NCI-H82 treated with DMSO at 0.1 percent for 48 hours (cell line): ENCODE measurements around the gene CDIPT.
A peak's percentile ranks its signal among the peaks of the same experiment; 100 is the strongest.
"Not testable (repeated sequence)": the region's sequence is repeated elsewhere in the genome, so short reads cannot be mapped to it uniquely, and the experiment has no call there.

ENCODE experiments used
- DNase-seq: peaks from one replicate; lab custom pipeline; 2025; ENCODE audit not compliant: unreplicated experiment; lab: John Stamatoyannopoulos, UW

The CDIPT gene

GRCh38 chr16:29833219-29833618 is 29.8 kb downstream of the CDIPT start:
- not testable (repeated sequence) for DNase-seq

GRCh38 chr16:29831490-29831889 is 31.5 kb downstream of the CDIPT start:
- no peak for DNase-seq

GRCh38 chr16:29830774-29831173 is 32.3 kb downstream of the CDIPT start:
- DNase-seq, result no peak

- no peak for DNase-seq
These were observed 36.7 kb downstream of the CDIPT start for GRCh38 chr16:29826342-29826695.

- peak; percentile 91 for DNase-seq
These were observed 37.6 kb downstream of the CDIPT start for GRCh38 chr16:29825145-29826044.

DNA sequence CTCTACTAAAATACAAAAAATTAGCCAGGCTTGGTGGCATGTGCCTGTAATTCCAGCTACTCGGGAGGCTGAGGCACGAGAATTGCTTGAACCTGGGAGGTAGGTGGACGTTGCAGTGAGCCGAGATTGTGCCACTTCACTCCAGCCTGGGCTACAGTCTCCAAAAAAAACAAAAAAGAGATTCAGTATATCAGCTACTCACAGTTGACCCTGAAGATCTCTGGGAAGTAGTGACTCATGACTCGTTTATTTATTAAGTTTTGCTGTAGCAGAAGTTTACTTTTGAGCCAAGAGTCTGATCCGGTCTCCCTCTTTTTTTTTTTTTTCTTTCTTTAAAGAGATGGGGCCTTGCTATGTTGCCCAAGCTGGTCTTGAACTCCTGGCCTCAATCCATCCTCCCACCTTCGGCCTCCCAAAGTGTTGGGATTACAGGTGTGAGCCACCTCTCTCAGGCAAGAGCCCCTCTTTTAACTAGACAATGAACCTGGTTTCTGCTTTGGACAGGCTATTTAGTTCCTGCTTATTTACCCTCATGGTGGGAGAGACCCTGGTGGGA is 38.4 kb downstream of the CDIPT start:
- no peak for DNase-seq

DNA sequence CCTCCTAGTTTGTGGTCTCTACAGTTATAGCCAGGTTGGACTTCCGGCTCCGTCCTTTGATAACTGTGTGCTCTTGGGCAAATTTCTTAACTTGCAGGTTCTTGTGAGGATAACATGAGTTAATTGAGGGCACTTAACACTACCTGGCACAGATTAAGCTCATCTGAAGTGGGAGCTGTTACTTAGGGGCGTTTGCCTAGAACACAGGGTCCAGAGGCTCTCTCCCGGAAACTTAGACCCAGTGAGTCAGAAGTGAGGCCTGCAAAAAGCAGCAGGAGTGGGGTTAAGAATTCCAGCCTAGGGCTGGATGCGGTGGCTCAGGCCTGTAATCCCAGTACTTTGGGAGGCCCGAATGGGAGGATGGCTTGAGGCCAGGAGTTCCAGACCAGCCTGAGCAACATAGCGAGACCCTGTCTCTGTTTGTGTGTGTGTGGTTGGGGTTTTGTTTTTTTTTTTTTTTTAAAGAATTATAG is 41.3 kb downstream of the CDIPT start:
- no peak for DNase-seq

DNA sequence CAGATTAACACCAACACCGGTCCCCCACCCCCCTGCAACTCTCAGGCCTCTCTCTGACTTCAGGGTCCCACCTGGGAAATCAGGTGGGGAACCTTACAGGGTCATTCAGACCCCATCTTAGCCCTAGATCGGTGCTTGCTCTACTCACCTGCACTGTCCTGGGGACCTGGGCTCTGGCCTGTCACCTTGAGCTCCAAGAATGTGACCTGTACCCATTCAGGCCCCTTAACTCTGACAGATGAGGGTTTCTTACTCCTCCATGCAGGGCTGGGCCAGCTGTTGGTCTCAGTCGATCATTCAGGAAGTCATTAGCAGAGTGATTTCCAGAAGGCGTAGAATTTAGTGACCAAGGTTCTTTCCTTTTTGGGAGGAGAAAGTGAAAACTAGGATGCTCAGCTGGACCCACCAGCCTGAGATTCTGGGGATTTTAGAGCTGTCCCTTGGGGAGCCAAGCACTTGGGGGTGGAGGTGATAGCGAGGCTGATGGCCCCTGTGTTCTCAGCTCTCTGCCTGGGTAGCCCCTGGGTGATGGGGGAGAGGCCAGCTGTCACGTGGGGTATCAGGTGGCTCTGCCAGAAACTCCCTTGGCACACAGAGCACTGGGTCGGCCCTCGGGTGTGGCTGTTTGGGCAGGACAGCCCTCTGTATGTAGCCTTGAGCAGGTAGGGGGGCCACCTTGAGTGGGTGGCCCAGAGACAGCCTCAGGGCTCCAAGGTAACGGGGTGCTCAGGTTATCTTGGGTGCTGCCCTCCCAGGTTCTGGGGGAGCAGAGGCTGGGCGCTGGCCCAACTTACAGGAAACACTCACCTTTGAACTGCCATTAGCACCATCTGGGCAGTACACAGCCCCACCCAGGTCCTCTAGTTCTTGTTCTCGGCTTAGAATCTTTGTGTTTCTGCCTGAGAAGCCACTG is 42.0 kb downstream of the CDIPT start:
- DNase-seq, result no peak

DNA sequence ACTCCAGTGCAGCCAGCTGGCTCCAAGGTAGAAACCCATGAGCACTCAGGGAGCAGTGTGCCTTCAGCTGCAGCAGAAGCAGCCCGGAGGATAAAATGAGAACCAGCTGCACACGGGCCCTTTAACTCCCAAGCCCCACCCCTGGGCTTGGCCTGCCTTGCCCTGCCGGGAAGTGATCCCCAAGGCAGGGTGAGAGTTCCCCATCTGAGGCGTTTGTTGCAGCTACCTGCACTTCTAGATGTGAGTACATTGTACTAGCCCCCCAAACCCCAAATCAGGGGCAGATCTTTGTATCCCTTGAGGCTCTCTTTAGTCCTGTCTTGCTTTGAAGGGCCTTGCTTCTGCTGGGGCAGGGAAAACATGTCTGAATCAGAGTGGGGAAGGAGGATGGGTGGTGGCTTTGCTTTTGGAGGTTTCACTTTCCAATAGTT is 42.7 kb downstream of the CDIPT start, which contains the start of gene MVP:
MVP (plus strand) TSS at position 192 of the 431 bp plus-strand sequence. CDS start 10,088 bp downstream, outside the sequence.
- DNase-seq, result no peak

- DNase-seq, result no peak
These were observed 43.5 kb downstream of the CDIPT start for GRCh38 chr16:29819506-29819905.

DNA sequence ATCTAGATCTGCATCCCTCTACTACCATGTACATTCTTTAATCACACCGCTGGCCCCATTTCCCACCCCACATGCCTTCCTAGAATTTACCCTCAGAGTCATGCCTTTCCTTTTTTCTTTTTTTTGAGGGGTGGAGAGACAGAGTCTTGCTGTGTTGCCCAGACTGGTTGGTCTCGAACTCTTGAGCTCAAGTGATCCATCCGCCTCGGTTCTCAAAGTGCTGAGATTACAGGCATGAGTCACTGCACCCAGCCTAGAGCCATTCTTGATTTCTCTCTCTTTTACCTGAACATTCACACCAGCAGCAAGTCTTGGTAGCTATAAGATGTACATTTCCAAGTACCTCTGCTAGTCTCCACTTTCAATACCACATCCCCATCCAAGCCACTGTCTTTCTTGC is 44.9 kb downstream of the CDIPT start:
- DNase-seq, result no peak

- no peak for DNase-seq
These were observed 46.2 kb downstream of the CDIPT start for GRCh38 chr16:29816694-29817441.

DNA sequence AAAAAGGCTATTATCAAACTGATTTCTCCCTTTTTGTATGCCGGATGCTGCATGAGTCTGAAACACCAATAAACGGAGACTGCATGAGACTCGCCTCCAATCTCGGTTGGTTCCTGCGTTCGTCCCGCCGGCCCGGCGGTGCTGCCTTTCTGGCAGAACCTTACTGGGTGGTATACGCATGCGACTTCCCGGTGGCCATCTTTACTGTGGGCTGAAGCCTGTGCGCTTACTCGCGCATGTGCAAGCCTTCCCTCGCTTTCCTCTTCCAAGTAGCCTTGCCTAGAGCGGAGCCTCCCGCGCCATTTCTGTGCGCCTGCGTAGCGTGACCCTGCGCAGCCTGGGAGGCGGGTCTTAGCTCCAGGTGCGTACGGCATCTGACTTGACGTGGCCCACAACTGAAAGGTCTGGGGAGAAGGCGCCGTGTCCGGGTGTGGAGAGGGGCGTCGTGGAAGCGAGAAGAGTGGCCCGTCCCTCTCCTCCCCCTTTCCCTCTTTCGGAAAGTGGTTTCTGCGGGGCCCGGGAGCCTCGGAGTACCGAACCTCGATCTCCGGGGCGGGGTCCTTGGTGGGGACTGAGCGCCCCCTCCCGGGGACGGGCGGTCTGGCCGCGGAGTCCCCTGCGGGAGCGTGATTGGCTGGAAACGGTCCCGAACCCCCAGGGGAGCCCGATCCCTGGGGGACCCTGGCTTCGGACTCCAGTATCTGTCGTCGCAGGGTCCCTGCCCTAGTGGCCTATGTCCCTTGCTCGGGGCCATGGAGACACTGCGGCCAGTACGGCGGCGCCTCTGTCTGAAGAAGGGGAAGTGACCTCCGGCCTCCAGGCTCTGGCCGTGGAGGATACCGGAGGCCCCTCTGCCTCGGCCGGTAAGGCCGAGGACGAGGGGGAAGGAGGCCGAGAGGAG is 47.0 kb downstream of the CDIPT start, which contains the start of gene PAGR1:
PAGR1 (plus strand) TSS at position 360 of the 901 bp plus-strand sequence; CDS start at position 734, 374 bp downstream.
- DNase-seq, result peak; percentile 95

GRCh38 chr16:29815032-29815721 is 47.8 kb downstream of the CDIPT start:
- no peak for DNase-seq

DNA sequence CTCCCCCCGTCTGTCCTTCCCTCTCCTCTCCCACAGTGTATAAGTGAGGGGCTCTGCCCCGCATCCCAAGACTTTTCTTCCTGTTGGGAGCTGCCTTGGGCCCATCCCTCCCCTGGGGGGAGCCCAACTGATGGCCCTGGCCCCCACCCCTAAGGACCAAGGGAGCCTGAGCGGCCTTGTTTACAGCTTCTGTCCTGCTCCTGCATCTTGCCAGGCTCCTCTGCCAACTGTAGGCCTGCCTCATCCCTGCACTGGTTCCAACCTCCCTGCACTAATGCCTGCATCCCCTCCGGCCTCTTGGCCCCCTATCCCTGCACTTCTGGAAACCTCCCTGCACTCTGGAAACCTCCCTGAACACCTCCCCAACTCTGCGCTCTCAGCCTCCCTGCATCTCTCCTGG is 48.4 kb downstream of the CDIPT start:
- no peak for DNase-seq

DNA sequence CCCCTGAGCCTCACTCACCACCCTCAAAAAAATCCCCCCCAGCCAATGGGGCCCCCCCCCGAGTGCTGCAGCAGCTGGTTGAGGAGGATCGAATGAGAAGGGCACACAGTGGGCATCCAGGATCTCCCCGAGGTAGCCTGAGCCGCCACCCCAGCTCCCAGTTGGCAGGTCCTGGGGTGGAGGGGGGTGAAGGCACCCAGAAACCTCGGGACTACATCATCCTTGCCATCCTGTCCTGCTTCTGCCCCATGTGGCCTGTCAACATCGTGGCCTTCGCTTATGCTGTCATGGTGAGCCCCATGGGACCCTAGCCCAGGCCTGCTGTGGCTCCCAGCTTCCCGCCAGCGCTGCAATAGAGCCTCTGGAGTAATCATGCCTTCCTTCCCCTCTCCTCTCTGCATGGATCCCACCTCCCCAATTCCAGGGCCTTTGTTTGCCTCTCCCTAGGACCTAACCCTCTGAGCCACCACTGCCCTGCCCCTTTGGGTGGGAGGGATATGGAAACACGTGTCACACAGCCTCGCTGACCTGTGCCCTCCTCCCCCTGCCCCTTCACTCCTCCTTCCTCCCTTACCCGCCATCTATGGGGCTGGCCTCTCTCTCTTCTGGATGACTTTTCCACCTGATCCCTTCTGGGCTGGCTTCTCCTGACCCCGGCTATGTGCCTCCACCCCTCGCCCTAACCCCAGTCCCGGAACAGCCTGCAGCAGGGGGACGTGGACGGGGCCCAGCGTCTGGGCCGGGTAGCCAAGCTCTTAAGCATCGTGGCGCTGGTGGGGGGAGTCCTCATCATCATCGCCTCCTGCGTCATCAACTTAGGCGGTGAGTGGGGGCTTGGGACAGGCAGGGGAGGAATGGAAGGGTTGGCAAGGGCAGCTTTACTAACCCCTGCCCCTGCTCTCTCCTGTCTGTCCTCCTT is 49.1 kb downstream of the CDIPT start:
- no peak for DNase-seq

GRCh38 chr16:29812754-29813643 is 50.0 kb downstream of the CDIPT start:
- no peak for DNase-seq
